Hepatocyte (in vitro differentiated cells): ENCODE data around the gene ICAM2. TPM values are rescaled to one million over a fixed set of nuclear protein-coding genes. Genes with fewer than 3 reads are reported as not detected.

Experiments used
- DNase-seq: peaks from one replicate; pipeline ENCODE4 v3.0.0-alpha.2; 2016; ENCODE audit warnings: low spot score
- H2AFZ ChIP-seq: fragments of 200-600 bp; sonication (generic); 2 replicates; pipeline ENCODE4 v1.6.0; 2016; ENCODE audit warnings: antibody characterized with exemption, mild to moderate bottlenecking
- H3K27ac ChIP-seq: fragments of 200-600 bp; sonication (generic); 2 replicates; pipeline ENCODE4 v1.5.1; 2016; ENCODE audit warnings: mild to moderate bottlenecking
- H3K27me3 ChIP-seq: fragments of 200-600 bp; sonication (generic); 2 replicates; pipeline ENCODE4 v1.6.1; 2016
- H3K36me3 ChIP-seq: fragments of 200-600 bp; sonication (generic); replicated peaks from 2 replicates; pipeline ENCODE4 v1.5.1; 2016; ENCODE audit warnings: low read depth; ENCODE audit not compliant: insufficient read depth
- H3K4me1 ChIP-seq: fragments of 200-600 bp; sonication (generic); 2 replicates; pipeline ENCODE4 v1.5.1; 2016; ENCODE audit warnings: mild to moderate bottlenecking, moderate library complexity; ENCODE audit not compliant: insufficient read depth
- H3K4me2 ChIP-seq: fragments of 200-600 bp; sonication (generic); 2 replicates; pipeline ENCODE4 v1.6.0; 2016
- H3K4me3 ChIP-seq: fragments of 200-600 bp; sonication (generic); 2 replicates; pipeline ENCODE4 v1.5.1; 2016; ENCODE audit warnings: mild to moderate bottlenecking
- H3K79me2 ChIP-seq: fragments of 200-600 bp; sonication (generic); 2 replicates; pipeline ENCODE4 v1.6.0; 2017; ENCODE audit warnings: mild to moderate bottlenecking
- H3K9me2 ChIP-seq: fragments of 200-600 bp; sonication (generic); replicated peaks from 2 replicates; pipeline ENCODE4 v1.6.0; 2017; ENCODE audit warnings: mild to moderate bottlenecking; ENCODE audit not compliant: insufficient read depth
- H3K9me3 ChIP-seq: fragments of 200-600 bp; sonication (generic); 2 replicates; pipeline ENCODE4 v1.5.1; 2016; ENCODE audit warnings: low read depth, mild to moderate bottlenecking
- H4K20me1 ChIP-seq: fragments of 200-600 bp; sonication (generic); 2 replicates; pipeline ENCODE4 v1.6.0; 2016; ENCODE audit warnings: mild to moderate bottlenecking; ENCODE audit not compliant: insufficient read depth, poor library complexity, severe bottlenecking
- CTCF ChIP-seq: fragments of 200-600 bp; sonication (generic); IDR thresholded peaks from 2 replicates; pipeline ENCODE4 v1.5.1; 2016; ENCODE audit warnings: antibody characterized with exemption, mild to moderate bottlenecking; ENCODE audit not compliant: poor library complexity
- EZH2 ChIP-seq: fragments of 200-600 bp; sonication (generic); IDR thresholded peaks from 2 replicates; pipeline ENCODE4 v1.6.1; 2016; ENCODE audit warnings: antibody characterized with exemption, mild to moderate bottlenecking, borderline replicate concordance
- EZH2phosphoT487 ChIP-seq: fragments of 200-600 bp; sonication (generic); IDR thresholded peaks from one replicate; pipeline ENCODE4 v1.6.1; 2018; ENCODE audit warnings: antibody characterized with exemption, mild to moderate bottlenecking, low read depth, moderate library complexity; ENCODE audit not compliant: unreplicated experiment, severe bottlenecking
- WGBS: methylation state at CpG from one replicate; pipeline ENCODE4 v1.1.6; 2016; ENCODE audit warnings: low lambda C conversion rate; ENCODE audit errors: missing lambda C conversion rate; 5-methylcytosine and 5-hydroxymethylcytosine counted together
- polyA plus RNA-seq: library from polyadenylated mRNA; unstranded; fragments of >200 nt; fragmentation: Nextera tagmentation; extraction: Ambion mirVana; gene quantifications from 2 replicates; pipeline ENCODE4 v1.2.1, GENCODE V29; 2016
- total RNA-seq: library from RNA; depleted of rRNA; stranded (reverse); fragments of >200 nt; gene quantifications from 2 replicates; pipeline ENCODE4 v1.2.3, GENCODE V29; 2014

Gene ICAM2
- total and polyA plus RNA-seq, 2 experiments from 2014 or later: 3.4 to 6.0 TPM

GRCh38 chr17:64042700-64043485 is 22.5 kb upstream of the ICAM2 start:
- no peak for DNase-seq
- H3K9me3 ChIP-seq: no peaks in the 10 kb centered on the region
- no peak overlapping the region for H3K4me2 ChIP-seq
- no peaks in the 10 kb centered on the region for H3K36me3 ChIP-seq
- WGBS: 98% methylated on average over 12 of the region's 12 CpGs
- H3K9me2 ChIP-seq: no peaks in the 10 kb centered on the region
- no peaks in the 10 kb centered on the region for H4K20me1 ChIP-seq
- no peak overlapping the region for H2AFZ ChIP-seq
- H3K4me3 ChIP-seq: no peak overlapping the region
- no peaks in the 10 kb centered on the region for H3K79me2 ChIP-seq
- no peaks in the 10 kb centered on the region for H3K4me1 ChIP-seq
- H3K27me3 ChIP-seq: no peaks in the 10 kb centered on the region
- no peak for TF ChIP-seq EZH2phosphoT487
- no peak for TF ChIP-seq CTCF
- no peak for TF ChIP-seq EZH2
- H3K27ac ChIP-seq: no peak overlapping the region

GRCh38 chr17:64041912-64042311 is 21.5 kb upstream of the ICAM2 start:
- Histone ChIP-seq H3K4me3 (no peak overlapping the region), H4K20me1 (no peaks in the 10 kb centered on the region), H3K9me3 (no peaks in the 10 kb centered on the region), H3K36me3 (no peaks in the 10 kb centered on the region), H3K27ac (no peak overlapping the region), H3K4me2 (no peak overlapping the region), H3K4me1 (no peaks in the 10 kb centered on the region), H2AFZ (no peak overlapping the region), H3K27me3 (no peaks in the 10 kb centered on the region), H3K79me2 (no peaks in the 10 kb centered on the region), H3K9me2 (no peaks in the 10 kb centered on the region)
- TF ChIP-seq CTCF: no peak
- 79% methylated on average over 11 of the region's 11 CpGs for WGBS
- DNase-seq: no peak

- 85% methylated on average over 6 of the region's 6 CpGs for WGBS
These were observed 19.8 kb upstream of the ICAM2 start for GRCh38 chr17:64040206-64040605.

More at GRCh38 chr17:64040206-64040605, 19.8 kb upstream of the ICAM2 start:
- Histone ChIP-seq H4K20me1 (no peaks in the 10 kb centered on the region), H3K36me3 (no peaks in the 10 kb centered on the region), H2AFZ (no peak overlapping the region), H3K79me2 (no peaks in the 10 kb centered on the region), H3K27me3 (no peaks in the 10 kb centered on the region), H3K9me3 (no peaks in the 10 kb centered on the region), H3K9me2 (no peaks in the 10 kb centered on the region), H3K4me3 (no peak overlapping the region), H3K27ac (no peak overlapping the region), H3K4me2 (no peak overlapping the region), H3K4me1 (no peaks in the 10 kb centered on the region)
- DNase-seq: no peak
- TF ChIP-seq EZH2 (no peak), EZH2phosphoT487 (no peak), CTCF (no peak)
